GM20431 (cell line): Measurements from ENCODE around the gene HCRT.

ENCODE experiments used
- in situ Hi-C: fragments of 300-500 bp; cut with MseI, MboI; formaldehyde crosslinking; loops from one replicate; pipeline ENCODE4 v1.15.0; 2020; ENCODE audit warnings: low sequenced_read_pairs; ENCODE audit not compliant: unreplicated experiment

The HCRT gene

GRCh38 chr17:42182927-42183734 is 2.1 kb downstream of the HCRT start:
- in situ Hi-C loops: no loop called here

- in situ Hi-C loops: no loop called here
Observed at GRCh38 chr17:42181851-42182207, 3.4 kb downstream of the HCRT start.

GRCh38 chr17:42180922-42181850 is 4.1 kb downstream of the HCRT start, which contains the start of gene KCNH4:
Gene KCNH4 (minus strand): TSS chr17:42181142. CDS start chr17:42180945, 197 bp downstream.
- in situ Hi-C loops: no loop called here

- in situ Hi-C loops: no loop called here
Observed at GRCh38 chr17:42180411-42180921, 4.8 kb downstream of the HCRT start.

GRCh38 chr17:42179911-42180410 is 5.3 kb downstream of the HCRT start:
- in situ Hi-C loops: no loop called here

- in situ Hi-C loops: no loop called here
Observed at GRCh38 chr17:42179335-42179734, 5.9 kb downstream of the HCRT start.

GRCh38 chr17:42178817-42179216 is 6.4 kb downstream of the HCRT start:
- in situ Hi-C loops: no loop called here

GRCh38 chr17:42177684-42178083 is 7.6 kb downstream of the HCRT start:
- in situ Hi-C loops: no loop called here

GRCh38 chr17:42174126-42174783 is 11.0 kb downstream of the HCRT start:
- in situ Hi-C loops: no loop called here

- in situ Hi-C loops: no loop called here
Observed at GRCh38 chr17:42171831-42172230, 13.4 kb downstream of the HCRT start.

- in situ Hi-C loops: no loop called here
Observed at GRCh38 chr17:42169351-42169750, 15.9 kb downstream of the HCRT start.

GRCh38 chr17:42167807-42168206 is 17.4 kb downstream of the HCRT start:
- in situ Hi-C loops: no loop called here

- in situ Hi-C loops: no loop called here
Observed at GRCh38 chr17:42166196-42166763, 19.0 kb downstream of the HCRT start.

GRCh38 chr17:42165751-42166150 is 19.5 kb downstream of the HCRT start:
- in situ Hi-C loops: no loop called here

GRCh38 chr17:42163696-42164407 is 21.4 kb downstream of the HCRT start:
- in situ Hi-C loops: no loop called here

- in situ Hi-C loops: no loop called here
Observed at GRCh38 chr17:42163113-42163512, 22.1 kb downstream of the HCRT start.

GRCh38 chr17:42160531-42160910 is 24.7 kb downstream of the HCRT start:
- in situ Hi-C loops: no loop called here

GRCh38 chr17:42159796-42160530 is 25.3 kb downstream of the HCRT start:
- in situ Hi-C loops: no loop called here

- in situ Hi-C loops: no loop called here
Observed at GRCh38 chr17:42155614-42156045, 29.6 kb downstream of the HCRT start.
